HG02763 (cell line): ENCODE results near the gene ZNF440.
"Not testable (repeated sequence)": the region's sequence is repeated elsewhere in the genome, so short reads cannot be mapped to it uniquely, and the experiment has no call there.

Experiments used
- ATAC-seq: cut with Tn5 transposase; IDR thresholded peaks from one replicate; pipeline ENCODE4 v1.9.1; 2021; ENCODE audit warnings: mild to moderate bottlenecking, moderate library complexity; ENCODE audit not compliant: unreplicated experiment

ZNF440 gene

GRCh38 chr19:11821474-11822109 lies 7.5 kb downstream of the ZNF440 start:
- ATAC-seq: no peak

GRCh38 chr19:11828957-11829876 lies 15.1 kb downstream of the ZNF440 start:
- not testable (repeated sequence) for ATAC-seq

DNA sequence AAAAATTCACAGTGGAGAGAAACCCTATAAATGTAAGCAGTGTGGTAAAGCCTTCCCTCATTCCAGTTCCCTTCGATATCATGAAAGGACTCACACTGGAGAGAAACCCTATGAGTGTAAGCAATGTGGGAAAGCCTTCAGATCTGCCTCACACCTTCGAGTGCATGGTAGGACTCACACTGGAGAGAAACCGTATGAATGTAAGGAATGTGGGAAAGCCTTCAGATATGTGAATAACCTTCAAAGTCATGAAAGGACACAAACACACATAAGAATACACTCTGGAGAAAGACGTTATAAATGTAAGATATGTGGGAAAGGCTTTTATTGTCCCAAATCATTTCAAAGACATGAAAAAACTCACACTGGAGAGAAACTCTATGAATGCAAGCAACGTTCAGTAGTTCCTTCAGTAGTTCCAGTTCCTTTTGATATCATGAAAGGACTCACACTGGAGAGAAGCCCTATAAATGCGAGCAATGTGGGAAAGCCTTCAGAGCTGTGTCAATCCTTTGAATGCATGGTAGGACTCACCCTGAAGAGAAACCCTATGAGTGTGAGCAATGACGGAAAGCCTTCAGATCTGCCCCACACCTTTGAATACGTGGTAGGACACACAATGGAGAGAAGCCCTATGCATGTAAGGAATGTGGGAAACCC lies 18.3 kb downstream of the ZNF440 start:
- ATAC-seq: no peak

DNA sequence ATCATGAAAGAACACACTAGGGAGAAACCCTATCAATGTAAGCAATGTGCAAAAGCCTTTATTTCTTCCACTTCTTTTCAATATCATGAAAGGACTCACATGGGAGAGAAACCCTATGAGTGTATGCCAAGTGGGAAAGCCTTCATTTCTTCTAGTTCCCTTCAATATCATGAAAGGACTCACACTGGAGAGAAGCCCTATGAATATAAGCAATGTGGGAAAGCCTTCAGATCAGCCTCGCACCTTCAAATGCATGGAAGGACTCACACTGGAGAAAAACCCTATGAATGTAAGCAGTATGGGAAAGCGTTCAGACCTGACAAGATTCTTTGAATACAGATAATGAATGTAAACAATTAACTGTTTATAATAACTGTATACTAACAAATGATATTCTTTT lies 19.5 kb downstream of the ZNF440 start:
- no peak for ATAC-seq

DNA sequence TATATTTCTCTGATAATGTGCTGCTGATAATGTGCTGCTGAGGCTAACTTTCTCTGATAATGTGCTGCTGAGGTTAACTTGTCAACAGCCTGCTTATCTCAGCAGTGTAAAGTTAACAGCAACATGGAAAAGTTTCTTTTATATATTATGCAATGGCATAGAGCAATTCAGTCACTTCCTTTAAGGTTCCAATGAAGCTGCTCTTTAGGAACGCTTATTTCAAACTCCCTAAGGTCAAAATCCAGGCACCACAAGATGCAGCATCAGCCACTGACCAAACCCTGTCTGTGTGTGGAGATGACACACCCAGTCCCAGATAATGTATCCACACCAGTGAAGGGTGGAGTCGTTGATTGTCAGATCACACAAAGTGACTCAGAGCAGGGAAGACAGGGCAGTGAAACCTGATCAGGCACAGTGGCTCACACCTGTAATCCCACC lies 21.6 kb downstream of the ZNF440 start:
- ATAC-seq: not testable (repeated sequence)

DNA sequence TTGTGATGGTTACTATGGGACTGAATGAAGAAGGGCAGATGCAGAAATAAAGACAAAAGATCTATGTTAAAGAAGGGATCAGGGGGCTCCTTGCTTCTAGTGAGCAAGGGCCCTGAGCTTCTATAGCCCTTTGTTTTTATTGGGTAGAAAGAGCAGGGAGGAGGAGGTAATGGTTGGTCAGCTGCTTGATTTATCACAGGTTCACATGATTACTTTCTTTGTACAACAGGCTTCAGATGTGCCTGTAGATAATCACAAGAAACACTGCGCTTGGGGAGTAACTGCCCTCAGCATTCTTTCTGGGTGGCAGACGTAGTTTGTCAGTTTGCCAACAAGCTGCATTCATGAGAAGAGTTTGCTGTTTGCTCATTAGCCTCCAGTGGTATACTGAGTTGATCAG lies 29.6 kb downstream of the ZNF440 start:
- no peak for ATAC-seq

DNA sequence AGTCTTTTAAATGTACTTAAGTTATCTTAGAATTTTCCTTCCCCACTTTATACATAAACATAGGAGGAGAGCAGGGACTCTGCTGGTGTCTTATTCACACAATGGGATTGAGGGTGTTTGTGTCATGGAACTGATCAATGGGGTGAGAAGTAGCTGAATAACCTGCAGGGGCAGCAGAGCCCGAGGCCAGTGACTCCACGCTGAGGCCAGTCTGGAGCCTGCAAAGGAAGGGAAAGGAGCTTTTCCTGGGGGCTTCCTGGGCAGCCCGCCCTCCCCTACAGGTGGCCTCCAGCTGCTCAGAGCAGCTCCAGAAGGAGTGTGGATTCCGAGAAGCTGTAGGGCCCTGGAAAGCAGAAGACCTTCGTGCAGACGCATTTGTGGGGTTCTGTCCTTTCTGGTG lies 33.5 kb downstream of the ZNF440 start:
- ATAC-seq: not testable (repeated sequence)

DNA sequence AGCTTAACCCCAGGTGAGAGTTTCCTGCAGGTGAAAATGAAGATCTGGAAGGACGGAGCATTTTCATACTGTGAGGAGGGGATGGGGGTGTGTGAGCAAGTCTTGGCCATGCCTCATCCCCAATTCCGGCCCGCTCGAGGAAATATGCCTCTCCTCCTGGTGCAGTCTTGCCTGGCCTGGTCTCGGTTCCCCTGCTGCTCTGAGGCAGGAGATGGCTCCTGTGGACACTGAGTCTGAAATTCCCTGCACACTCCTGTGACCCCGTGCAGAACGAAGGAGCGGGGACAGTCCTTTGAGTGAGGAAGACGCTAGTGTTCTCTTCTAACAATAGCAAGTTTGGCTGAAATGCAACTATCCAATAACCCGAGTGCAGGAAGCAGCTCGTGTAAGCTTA lies 34.1 kb downstream of the ZNF440 start:
- ATAC-seq: no peak

- ATAC-seq: peak; percentile 84
Measured at GRCh38 chr19:11848594-11849469, 34.8 kb downstream of the ZNF440 start, which contains the start of gene ZNF439. Gene ZNF439, plus strand, starts transcription at chr19:11848726. Its CDS starts 142 bp downstream, at chr19:11848868.

- ATAC-seq: not testable (repeated sequence)
Measured at GRCh38 chr19:11850289-11850688, 36.2 kb downstream of the ZNF440 start.

DNA sequence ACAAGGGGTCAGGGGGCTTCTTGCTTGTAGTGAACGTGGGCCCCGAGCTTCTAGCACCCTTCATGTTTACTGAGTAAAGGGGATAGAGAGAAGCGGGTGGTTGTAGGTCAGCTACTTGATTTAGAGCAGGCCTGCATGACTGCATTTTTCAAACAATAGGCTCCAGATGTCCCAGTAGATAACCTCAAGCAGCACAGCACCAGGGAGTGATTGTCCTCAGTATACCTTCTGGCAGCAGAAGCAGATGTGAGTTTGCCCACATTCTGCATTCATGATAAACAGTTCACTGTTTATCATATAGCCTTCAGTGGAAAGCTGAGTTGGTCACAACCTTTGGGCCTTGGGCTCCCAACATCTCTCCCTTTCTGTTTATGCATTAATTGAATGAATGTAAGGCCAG lies 39.3 kb downstream of the ZNF440 start:
- no peak for ATAC-seq

GRCh38 chr19:11856596-11857250 lies 42.6 kb downstream of the ZNF440 start:
- no peak for ATAC-seq

- ATAC-seq: no peak
Measured at GRCh38 chr19:11860721-11861120, 46.6 kb downstream of the ZNF440 start.

GRCh38 chr19:11861301-11861700 lies 47.2 kb downstream of the ZNF440 start:
- no peak for ATAC-seq

GRCh38 chr19:11867766-11868165 lies 53.7 kb downstream of the ZNF440 start:
- not testable (repeated sequence) for ATAC-seq

- no peak for ATAC-seq
Measured at GRCh38 chr19:11868188-11868587, 54.1 kb downstream of the ZNF440 start.

DNA sequence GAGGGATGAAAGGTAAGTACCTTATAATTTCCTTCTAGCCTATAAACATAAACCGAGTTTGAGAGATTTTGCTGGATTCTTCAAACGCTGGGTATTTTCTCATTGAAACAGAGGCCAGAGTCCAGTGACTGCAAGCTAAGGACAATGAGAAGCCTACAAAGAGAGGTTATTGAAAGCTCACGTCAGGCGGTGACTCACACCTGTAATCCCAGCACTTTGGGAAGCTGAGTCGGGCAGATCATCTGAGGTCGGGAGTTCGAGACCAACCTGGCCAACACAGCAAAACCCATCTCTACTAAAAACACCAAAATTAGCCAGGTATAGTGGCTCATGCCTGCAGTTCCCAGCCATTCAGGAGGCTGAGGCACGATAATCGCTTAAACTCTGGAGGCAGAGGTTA lies 58.6 kb downstream of the ZNF440 start:
- no peak for ATAC-seq

GRCh38 chr19:11873762-11874161 lies 59.7 kb downstream of the ZNF440 start:
- no peak for ATAC-seq

DNA sequence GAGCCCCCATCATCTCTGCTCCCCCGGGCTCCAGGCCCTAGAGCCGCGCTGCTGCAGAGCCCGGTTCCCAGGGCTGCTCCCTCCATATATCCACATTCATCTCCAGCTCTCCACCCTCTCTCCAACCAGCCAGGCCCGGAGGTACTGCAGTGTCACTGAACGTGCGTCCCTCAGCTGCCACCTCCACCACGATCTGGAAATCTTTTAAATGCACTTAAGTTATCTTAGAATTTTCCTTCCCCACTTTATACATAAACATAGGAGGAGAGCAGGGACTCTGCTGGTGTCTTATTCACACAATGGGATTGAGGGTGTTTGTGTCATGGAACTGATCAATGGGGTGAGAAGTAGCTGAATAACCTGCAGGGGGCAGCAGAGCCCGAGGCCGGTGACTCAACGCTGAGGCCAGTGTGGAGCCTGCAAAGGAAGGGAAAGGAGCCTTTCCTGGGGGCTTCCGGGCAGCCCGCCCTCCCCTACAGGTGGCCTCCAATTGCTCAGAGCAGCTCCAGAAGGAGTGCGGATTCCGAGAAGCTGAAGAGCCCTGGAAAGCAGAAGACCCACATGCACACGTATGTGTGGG lies 65.7 kb downstream of the ZNF440 start:
- ATAC-seq: not testable (repeated sequence)

GRCh38 chr19:11880598-11880997 lies 66.5 kb downstream of the ZNF440 start:
- no peak for ATAC-seq
